DMS79 treated with DMSO at 0.1 percent for 48 hours (cell line): ENCODE data around the gene PRRC2A.

ENCODE experiments used
- DNase-seq: peaks from one replicate; lab custom pipeline; 2025; lab: John Stamatoyannopoulos, UW

Gene PRRC2A

DNA sequence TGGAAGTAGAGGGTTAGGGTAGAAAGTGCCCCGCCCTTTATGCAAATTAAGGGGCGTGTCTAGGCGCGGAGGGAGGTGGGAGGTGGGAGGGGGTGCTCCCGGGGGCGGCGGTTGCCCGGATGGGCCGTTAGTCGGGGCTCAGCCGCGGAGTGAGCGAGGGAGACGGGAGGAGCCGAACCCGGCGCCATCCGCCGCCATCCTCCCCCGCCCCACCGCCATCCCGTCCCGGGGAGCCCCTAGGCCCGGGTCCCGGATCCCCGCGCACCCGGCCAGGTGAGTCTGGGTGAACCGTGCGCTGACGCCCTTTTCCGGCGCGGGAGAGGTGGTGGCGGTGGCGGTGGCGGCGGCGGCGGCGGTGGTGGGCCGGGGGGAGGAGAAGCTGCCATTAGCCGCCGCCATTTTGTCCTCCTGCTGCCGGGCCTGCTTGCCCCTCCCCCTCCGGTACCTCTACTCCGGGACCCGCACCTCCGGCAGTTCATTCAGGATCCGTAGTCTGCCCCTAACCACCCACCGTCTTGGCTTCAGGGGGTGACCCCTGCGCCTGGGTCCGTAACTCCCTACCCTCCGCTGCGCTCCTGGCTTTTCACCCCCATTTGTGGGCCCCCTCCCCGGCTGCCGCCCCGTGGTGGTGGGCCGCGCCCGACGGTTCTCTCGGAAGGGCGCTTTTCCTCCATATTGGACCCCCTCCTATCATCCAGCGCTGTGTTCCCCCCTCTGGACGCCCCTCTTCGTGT lies at the start of gene PRRC2A:
Gene PRRC2A (plus strand): TSS at position 130 of the 734 bp plus-strand sequence. CDS start 2,075 bp downstream, outside the sequence.
- peak; percentile 75 for DNase-seq

DNA sequence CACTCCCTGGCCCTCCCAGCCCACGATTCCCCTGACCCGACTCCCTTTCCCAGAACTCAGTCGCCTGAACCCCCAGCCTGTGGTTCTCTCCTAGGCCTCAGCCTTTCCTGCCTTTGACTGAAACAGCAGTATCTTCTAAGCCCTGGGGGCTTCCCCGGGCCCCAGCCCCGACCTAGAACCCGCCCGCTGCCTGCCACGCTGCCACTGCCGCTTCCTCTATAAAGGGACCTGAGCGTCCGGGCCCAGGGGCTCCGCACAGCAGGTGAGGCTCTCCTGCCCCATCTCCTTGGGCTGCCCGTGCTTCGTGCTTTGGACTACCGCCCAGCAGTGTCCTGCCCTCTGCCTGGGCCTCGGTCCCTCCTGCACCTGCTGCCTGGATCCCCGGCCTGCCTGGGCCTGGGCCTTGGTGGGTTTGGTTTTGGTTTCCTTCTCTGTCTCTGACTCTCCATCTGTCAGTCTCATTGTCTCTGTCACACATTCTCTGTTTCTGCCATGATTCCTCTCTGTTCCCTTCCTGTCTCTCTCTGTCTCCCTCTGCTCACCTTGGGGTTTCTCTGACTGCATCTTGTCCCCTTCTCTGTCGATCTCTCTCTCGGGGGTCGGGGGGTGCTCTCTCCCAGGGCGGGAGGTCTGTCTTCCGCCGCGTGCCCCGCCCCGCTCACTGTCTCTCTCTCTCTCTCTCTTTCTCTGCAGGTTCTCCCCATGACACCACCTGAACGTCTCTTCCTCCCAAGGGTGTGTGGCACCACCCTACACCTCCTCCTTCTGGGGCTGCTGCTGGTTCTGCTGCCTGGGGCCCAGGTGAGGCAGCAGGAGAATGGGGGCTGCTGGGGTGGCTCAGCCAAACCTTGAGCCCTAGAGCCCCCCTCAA lies 48.2 kb upstream of the PRRC2A start, which contains the start of gene LTA:
Gene LTA (plus strand): TSS at position 249 of the 871 bp plus-strand sequence. CDS start 454 bp downstream, at position 703.
- DNase-seq = no peak

DNA sequence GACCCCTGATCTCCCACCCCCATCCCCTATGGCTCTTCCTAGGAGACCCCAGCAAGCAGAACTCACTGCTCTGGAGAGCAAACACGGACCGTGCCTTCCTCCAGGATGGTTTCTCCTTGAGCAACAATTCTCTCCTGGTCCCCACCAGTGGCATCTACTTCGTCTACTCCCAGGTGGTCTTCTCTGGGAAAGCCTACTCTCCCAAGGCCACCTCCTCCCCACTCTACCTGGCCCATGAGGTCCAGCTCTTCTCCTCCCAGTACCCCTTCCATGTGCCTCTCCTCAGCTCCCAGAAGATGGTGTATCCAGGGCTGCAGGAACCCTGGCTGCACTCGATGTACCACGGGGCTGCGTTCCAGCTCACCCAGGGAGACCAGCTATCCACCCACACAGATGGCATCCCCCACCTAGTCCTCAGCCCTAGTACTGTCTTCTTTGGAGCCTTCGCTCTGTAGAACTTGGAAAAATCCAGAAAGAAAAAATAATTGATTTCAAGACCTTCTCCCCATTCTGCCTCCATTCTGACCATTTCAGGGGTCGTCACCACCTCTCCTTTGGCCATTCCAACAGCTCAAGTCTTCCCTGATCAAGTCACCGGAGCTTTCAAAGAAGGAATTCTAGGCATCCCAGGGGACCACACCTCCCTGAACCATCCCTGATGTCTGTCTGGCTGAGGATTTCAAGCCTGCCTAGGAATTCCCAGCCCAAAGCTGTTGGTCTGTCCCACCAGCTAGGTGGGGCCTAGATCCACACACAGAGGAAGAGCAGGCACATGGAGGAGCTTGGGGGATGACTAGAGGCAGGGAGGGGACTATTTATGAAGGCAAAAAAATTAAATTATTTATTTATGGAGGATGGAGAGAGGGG lies 47.0 kb upstream of the PRRC2A start:
- DNase-seq = no peak

DNA sequence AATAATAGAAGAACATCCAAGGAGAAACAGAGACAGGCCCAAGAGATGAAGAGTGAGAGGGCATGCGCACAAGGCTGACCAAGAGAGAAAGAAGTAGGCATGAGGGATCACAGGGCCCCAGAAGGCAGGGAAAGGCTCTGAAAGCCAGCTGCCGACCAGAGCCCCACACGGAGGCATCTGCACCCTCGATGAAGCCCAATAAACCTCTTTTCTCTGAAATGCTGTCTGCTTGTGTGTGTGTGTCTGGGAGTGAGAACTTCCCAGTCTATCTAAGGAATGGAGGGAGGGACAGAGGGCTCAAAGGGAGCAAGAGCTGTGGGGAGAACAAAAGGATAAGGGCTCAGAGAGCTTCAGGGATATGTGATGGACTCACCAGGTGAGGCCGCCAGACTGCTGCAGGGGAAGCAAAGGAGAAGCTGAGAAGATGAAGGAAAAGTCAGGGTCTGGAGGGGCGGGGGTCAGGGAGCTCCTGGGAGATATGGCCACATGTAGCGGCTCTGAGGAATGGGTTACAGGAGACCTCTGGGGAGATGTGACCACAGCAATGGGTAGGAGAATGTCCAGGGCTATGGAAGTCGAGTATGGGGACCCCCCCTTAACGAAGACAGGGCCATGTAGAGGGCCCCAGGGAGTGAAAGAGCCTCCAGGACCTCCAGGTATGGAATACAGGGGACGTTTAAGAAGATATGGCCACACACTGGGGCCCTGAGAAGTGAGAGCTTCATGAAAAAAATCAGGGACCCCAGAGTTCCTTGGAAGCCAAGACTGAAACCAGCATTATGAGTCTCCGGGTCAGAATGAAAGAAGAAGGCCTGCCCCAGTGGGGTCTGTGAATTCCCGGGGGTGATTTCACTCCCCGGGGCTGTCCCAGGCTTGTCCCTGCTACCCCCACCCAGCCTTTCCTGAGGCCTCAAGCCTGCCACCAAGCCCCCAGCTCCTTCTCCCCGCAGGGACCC lies 46.1 kb upstream of the PRRC2A start:
- DNase-seq = no peak

DNA sequence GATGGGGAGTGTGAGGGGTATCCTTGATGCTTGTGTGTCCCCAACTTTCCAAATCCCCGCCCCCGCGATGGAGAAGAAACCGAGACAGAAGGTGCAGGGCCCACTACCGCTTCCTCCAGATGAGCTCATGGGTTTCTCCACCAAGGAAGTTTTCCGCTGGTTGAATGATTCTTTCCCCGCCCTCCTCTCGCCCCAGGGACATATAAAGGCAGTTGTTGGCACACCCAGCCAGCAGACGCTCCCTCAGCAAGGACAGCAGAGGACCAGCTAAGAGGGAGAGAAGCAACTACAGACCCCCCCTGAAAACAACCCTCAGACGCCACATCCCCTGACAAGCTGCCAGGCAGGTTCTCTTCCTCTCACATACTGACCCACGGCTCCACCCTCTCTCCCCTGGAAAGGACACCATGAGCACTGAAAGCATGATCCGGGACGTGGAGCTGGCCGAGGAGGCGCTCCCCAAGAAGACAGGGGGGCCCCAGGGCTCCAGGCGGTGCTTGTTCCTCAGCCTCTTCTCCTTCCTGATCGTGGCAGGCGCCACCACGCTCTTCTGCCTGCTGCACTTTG lies 45.1 kb upstream of the PRRC2A start, which contains the start of gene TNF:
Gene TNF (plus strand): TSS at position 231 of the 567 bp plus-strand sequence. CDS start 177 bp downstream, at position 408.
- DNase-seq = peak; percentile 6

DNA sequence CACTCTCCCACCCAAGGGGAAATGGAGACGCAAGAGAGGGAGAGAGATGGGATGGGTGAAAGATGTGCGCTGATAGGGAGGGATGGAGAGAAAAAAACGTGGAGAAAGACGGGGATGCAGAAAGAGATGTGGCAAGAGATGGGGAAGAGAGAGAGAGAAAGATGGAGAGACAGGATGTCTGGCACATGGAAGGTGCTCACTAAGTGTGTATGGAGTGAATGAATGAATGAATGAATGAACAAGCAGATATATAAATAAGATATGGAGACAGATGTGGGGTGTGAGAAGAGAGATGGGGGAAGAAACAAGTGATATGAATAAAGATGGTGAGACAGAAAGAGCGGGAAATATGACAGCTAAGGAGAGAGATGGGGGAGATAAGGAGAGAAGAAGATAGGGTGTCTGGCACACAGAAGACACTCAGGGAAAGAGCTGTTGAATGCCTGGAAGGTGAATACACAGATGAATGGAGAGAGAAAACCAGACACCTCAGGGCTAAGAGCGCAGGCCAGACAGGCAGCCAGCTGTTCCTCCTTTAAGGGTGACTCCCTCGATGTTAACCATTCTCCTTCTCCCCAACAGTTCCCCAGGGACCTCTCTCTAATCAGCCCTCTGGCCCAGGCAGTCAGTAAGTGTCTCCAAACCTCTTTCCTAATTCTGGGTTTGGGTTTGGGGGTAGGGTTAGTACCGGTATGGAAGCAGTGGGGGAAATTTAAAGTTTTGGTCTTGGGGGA lies 44.4 kb upstream of the PRRC2A start:
- DNase-seq = peak; percentile 12

DNA sequence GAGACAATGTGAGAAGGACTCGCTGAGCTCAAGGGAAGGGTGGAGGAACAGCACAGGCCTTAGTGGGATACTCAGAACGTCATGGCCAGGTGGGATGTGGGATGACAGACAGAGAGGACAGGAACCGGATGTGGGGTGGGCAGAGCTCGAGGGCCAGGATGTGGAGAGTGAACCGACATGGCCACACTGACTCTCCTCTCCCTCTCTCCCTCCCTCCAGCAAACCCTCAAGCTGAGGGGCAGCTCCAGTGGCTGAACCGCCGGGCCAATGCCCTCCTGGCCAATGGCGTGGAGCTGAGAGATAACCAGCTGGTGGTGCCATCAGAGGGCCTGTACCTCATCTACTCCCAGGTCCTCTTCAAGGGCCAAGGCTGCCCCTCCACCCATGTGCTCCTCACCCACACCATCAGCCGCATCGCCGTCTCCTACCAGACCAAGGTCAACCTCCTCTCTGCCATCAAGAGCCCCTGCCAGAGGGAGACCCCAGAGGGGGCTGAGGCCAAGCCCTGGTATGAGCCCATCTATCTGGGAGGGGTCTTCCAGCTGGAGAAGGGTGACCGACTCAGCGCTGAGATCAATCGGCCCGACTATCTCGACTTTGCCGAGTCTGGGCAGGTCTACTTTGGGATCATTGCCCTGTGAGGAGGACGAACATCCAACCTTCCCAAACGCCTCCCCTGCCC lies 43.5 kb upstream of the PRRC2A start:
- DNase-seq = no peak

DNA sequence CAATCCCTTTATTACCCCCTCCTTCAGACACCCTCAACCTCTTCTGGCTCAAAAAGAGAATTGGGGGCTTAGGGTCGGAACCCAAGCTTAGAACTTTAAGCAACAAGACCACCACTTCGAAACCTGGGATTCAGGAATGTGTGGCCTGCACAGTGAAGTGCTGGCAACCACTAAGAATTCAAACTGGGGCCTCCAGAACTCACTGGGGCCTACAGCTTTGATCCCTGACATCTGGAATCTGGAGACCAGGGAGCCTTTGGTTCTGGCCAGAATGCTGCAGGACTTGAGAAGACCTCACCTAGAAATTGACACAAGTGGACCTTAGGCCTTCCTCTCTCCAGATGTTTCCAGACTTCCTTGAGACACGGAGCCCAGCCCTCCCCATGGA lies 42.9 kb upstream of the PRRC2A start:
- DNase-seq = no peak

DNA sequence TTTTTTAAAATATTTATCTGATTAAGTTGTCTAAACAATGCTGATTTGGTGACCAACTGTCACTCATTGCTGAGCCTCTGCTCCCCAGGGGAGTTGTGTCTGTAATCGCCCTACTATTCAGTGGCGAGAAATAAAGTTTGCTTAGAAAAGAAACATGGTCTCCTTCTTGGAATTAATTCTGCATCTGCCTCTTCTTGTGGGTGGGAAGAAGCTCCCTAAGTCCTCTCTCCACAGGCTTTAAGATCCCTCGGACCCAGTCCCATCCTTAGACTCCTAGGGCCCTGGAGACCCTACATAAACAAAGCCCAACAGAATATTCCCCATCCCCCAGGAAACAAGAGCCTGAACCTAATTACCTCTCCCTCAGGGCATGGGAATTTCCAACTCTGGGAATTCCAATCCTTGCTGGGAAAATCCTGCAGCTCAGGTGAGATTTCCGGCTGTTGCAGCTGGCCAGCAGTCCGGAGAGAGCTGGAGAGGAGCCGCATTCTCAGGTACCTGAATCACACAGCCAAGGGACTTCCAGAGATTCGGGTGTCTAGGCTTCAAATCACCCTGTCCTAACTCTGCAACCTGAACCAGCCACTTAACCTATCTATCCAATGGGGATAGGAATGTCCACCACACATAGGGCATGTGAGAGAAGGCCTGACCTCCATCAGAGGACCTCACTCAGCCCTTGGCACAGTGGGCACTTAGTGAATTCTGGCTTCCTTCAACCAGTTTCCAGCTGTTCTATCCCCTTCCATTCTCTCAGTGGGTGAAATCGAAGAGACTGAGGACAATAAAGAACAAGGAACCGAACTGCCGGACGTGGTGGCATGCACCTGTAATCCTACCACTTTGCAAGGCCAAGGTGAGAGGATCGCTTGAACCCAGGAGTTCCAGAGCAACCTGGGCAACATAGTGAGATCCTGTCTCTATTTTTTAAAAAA lies 42.1 kb upstream of the PRRC2A start:
- no peak for DNase-seq

DNA sequence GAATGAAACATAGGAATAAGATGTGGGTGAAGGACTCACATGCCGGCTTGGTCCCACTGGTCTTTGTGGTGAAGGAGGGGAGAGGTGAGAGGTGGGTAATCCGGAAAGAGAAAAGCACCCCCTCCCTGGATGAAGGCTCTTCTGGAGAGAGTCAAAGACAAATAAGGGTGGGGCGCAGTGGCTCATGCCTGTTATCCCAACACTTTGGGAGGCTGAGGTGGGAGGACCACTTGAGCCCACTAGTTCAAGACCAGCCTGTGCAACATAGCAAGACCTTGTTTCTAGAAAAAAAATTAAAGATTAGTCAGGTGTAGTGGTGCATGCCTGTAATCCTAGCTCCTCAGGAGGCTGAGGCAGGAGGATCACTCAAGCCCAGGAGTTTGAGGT lies 41.4 kb upstream of the PRRC2A start:
- DNase-seq = no peak

DNA sequence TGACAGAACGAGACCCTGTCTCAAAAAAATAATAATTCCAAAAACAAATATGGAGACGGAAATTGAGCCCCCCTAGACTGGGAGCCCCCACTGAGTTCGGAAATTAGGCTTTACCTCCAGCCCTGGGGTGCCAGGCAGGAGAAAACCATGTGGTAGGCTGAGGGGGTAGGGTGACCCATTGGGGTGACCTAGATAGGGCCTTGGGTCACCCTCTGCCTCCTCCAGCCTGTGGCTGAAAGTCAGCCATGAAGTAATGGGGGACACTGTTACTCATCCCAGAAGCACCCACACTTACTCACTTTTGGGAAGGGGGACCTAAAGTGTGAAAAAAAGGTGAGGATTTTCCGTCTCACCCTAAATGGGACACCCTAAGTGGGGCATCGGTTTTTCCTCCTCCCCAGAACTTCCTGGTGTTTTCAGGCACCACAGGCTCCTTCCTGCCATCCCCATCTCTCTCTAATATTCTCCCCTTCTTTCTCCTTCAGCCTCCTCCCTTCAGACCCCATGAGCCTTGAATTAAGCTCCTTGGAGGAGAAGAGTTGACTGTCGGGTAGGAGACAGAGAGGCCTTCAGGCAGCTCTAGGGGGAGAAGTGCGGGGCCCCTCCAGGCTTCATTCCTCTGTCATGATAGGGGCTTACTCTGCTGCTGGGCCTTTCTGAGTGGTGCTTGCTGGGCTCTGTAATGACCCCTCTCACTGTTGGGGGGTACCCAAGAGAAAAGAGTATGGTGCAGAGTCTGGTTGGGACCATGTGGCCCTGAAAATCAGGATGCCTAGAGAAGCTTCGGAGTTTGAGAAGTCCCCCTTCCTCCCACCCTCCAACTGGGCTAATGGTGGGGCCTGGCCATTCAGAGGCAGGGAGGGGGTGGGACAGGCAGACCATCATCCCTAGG lies 40.7 kb upstream of the PRRC2A start:
- DNase-seq = no peak

DNA sequence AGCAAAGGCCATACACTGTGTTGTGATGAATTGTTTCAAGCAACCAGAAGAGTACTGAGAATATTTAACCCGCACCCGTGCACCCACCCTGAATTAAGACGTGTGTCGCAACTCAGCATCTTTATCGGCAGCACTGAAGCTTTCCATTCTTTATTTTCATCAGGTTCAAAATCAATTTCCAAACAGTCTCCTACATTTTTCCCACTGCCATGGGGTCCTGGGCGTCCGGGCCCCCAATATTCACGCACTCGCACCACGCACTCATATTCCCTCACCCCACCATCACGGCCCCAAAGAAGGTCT lies 40.1 kb upstream of the PRRC2A start:
- no peak for DNase-seq

DNA sequence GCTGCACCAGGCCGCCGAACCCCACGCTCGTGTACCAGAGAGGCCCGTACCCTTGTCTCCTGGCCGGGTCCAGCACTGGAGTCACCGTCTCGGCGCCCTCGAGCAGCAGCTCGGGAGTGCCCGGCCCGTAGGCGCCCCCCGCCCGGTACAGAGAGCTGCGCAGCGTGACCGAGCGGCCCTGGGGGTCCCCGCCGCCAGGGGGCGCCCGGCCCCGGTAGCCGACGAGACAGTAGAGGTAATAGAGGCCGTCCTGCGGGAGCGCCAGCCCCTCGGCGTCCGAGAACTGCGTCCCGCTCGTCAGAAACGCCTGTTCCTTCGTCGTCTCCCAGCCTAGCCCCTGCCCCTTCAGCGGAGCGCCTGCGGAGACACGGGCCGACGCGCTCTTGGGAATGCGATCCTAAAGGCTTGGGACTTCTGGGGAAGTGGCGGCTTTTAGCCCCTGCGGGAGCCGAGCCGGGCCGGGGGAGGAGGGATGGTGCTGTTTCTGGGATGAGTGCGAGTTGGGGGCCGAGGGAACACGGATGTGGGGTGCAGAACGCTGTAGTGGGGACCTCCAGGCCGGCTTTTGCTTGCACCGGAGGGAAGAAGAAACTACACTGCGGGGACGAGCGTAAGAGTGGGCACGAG lies 39.6 kb upstream of the PRRC2A start:
- DNase-seq = peak; percentile 60

DNA sequence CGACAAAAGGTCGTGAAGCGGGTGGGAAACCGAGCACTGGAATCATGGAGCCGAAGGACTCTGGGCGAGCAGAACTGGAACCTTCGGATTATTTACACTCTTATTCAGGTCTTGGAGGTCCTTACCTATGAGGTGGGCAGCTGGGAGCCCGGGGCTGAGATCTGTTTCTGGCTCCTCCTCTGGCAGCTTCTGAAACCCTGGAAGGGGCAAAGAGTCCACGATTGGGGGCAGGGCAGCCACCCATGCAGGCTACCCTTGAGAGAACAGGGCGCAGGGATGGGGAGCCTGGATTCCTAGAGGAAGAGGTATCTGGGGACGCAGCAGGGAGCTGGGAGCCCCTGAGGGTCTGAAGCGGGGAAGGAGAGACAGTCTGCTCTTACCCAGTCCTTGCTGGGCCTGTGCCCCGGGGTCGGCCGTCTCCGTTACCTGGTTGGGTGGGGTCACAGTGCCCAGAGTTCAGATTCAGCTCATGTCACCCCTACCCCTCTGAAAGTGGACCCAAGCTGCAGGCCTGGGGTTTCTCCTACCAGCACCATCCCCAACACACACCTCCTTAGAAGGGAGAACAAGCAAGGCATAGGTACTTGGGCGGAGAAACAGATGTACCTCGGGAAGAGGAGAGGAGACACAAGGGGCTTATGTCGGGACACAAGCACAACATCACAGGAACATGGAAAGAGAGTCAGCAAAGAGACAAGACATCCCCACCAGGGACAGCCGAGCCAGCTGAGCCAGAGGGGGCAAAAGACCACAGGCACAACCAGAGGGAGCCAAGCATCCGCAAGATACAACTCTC lies 38.9 kb upstream of the PRRC2A start:
- no peak for DNase-seq

DNA sequence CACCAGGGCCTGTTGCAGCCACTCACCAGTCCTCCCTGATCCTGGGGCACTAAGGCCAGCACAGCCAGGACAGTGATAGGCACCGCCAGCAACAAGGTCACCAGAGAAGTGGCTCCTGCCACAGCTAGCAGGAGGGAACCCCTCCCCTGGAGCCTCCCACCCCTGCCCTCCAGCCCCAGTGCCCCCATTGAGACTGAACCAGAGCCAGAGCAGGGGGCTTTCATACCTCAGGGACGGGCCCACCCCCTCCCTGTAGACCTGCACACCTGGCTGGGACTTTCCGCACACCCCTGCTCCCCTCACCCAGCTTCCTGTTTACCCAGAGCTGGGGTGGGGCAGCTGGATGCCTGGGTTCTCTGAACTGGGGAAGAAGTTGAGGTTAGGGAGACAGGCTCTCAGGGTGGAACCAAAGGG lies 38.3 kb upstream of the PRRC2A start, which contains the start of gene LTB:
Gene LTB (minus strand): TSS at position 195 of the 414 bp plus-strand sequence. CDS start 7 bp downstream, at position 188.
- DNase-seq = no peak

DNA sequence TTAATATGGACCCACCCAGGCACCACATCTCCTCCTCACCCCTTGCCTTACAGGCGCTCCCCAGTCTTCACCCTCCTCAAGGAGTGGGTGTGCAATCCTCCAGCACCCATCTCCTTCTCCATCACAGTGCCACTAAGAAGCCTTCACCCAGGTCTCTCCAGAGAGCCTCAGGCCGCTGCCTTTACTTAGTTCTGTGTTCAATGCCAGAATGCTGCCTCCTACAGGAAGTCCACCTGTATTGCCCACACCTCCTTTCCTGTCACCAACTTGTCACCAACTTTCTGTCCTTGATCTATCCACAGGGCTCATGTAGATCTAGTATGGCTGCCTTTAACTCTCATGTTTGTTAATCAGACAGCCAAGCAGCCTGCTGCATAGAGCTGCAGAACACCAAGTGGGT lies 35.0 kb upstream of the PRRC2A start:
- no peak for DNase-seq
